Measurements from ENCODE around the gene SLC25A25.

DNA sequence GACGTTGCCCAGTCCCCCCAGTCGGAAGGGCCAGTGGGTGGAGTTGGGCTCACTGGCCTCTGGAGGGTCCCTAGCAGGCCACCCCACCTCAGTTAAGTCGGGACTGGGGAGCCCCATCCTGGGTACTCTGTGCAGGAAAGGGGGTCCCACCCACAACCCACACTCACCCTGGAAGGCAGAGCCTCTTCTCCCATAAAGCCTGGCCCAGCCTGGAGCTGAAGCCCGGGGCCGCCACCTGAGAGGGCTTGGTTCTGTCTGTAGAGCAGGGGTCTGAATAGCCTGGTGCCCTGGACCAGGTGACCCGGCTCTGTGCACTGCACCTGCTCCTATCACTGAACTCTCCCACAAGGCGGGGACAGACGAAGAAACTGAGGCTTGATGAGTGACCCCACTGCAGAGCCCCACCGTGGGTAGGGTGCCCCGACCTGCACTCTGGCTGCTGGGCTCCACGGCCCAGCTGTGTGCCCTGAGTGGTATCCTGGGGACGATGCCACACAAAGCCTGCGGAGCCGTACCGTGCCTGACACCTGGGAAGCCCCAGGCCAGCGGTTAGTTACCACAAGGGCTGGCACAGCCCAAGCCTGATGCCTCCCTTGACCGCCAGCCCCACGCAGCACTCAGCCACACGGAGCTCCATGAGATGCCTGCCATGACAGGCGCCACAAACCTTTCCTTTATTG, 52.2 kb downstream of the SLC25A25 start:
- TF ChIP-seq, protein P1, sequence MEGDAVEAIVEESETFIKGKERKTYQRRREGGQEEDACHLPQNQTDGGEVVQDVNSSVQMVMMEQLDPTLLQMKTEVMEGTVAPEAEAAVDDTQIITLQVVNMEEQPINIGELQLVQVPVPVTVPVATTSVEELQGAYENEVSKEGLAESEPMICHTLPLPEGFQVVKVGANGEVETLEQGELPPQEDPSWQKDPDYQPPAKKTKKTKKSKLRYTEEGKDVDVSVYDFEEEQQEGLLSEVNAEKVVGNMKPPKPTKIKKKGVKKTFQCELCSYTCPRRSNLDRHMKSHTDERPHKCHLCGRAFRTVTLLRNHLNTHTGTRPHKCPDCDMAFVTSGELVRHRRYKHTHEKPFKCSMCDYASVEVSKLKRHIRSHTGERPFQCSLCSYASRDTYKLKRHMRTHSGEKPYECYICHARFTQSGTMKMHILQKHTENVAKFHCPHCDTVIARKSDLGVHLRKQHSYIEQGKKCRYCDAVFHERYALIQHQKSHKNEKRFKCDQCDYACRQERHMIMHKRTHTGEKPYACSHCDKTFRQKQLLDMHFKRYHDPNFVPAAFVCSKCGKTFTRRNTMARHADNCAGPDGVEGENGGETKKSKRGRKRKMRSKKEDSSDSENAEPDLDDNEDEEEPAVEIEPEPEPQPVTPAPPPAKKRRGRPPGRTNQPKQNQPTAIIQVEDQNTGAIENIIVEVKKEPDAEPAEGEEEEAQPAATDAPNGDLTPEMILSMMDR (IDR thresholded peaks at IDR 0.05), result no peak
- TF ChIP-seq POLR2A (IDR thresholded peaks at IDR 0.05), result no peak
